ENCODE data around the gene ATP5ME. TPM values are rescaled to one million over a fixed set of nuclear protein-coding genes. Genes with fewer than 3 reads are reported as not detected.

The ATP5ME gene
- total RNA-seq, 1 experiment from 2014 or later = 425 TPM

- Histone ChIP-seq H3K79me1 (ENCODE audit: insufficient read depth, low read depth, low read length, poor library complexity, severe bottlenecking) (no peaks in the 10 kb centered on the region), H3K23ac (ENCODE audit: insufficient read length, low read depth, low read length) (no peak overlapping the region), H4K5ac (ENCODE audit: insufficient read length, low read depth, low read length) (no peak overlapping the region), H4K20me1 (ENCODE audit: control insufficient read depth, insufficient read depth, insufficient read length) (no peaks in the 10 kb centered on the region), H2BK15ac (ENCODE audit: low read depth, low read length) (no peak overlapping the region), H3K27ac (ENCODE audit: insufficient read length, low read depth, low read length) (no peak overlapping the region), H3K79me2 (ENCODE audit: insufficient read depth, low read length) (no peaks in the 10 kb centered on the region), H3K14ac (ENCODE audit: insufficient read depth, low read length) (no peak overlapping the region), H2BK20ac (ENCODE audit: low read depth, low read length, poor library complexity, severe bottlenecking) (no peak overlapping the region), H3K56ac (ENCODE audit: insufficient read length, low read depth, low read length) (no peak overlapping the region), H3K4ac (ENCODE audit: low read depth, low read length) (no peak overlapping the region), H2BK12ac (ENCODE audit: insufficient read length, low read depth, low read length) (no peak overlapping the region), H3K27me3 (ENCODE audit: insufficient read depth, low read length) (no peaks in the 10 kb centered on the region), H2AFZ (ENCODE audit: low read length) (no peak overlapping the region), H3K4me2 (ENCODE audit: insufficient read depth, insufficient read length, low read length) (no peak overlapping the region), H2BK120ac (ENCODE audit: low read depth, low read length, poor library complexity, severe bottlenecking) (no peak overlapping the region), H3K9me3 (ENCODE audit: control insufficient read depth, low read depth, low read length) (no peaks in the 10 kb centered on the region), H2BK5ac (ENCODE audit: insufficient read length, low read length) (no peak overlapping the region), H3K4me1 (ENCODE audit: insufficient read depth, low read length) (no peaks in the 10 kb centered on the region), H3K18ac (ENCODE audit: insufficient read length, low read depth, low read length) (no peak overlapping the region), H4K8ac (replicated peaks; ENCODE audit: insufficient read length, low read depth, low read length) (no peak overlapping the region), H3T11ph (ENCODE audit: low read length) (no peak overlapping the region), H3K9ac (ENCODE audit: extremely low read depth, insufficient read length, low read length) (no peak overlapping the region), H3K23me2 (ENCODE audit: insufficient read length, low read depth, low read length, poor library complexity, severe bottlenecking) (peaks cover 2% of the 10 kb centered on the region), H2AK5ac (ENCODE audit: insufficient read length, low read length) (no peak overlapping the region), H4K91ac (ENCODE audit: insufficient read length, low read depth, low read length) (no peak overlapping the region)
- no CpG with 5 or more reads among the region's 42 CpGs for WGBS (ENCODE audit: extremely low coverage, insufficient read length, low lambda C conversion rate)
- Mint-ChIP-seq H3K9me3 (no peaks in the 10 kb centered on the region), H3K4me1 (peaks cover 0 to 3% of the 10 kb centered on the region in 2 experiments; a peak in 1 of 4 replicates), H3K27ac (no peak overlapping the region), H3K4me3 (no peak overlapping the region; a peak in 1 of 5 replicates), H3K27me3 (ENCODE audit: low read depth) (peaks cover 2% of the 10 kb centered on the region; the same call in 1 of the 2 replicates), H3K36me3 (ENCODE audit: insufficient read depth in 1 of 3, low read depth in 3 of 3) (peaks cover 0 to 2% (median 0%) of the 10 kb centered on the region in 3 experiments; a peak in 4 of 7 replicates)
- no peak for TF ChIP-seq CTCF (conservative IDR thresholded peaks at IDR 0.05)
- peak; percentile 20 for DNase-seq
Measured at GRCh38 chr4:661881-662761, 12.0 kb downstream of the ATP5ME start.

Measured in H9 (cell line).